GM12878 (cell line): Measurements from ENCODE around the gene IL1RAP.

Experiments
- CTCF ChIP-seq, 3 experiments: IDR thresholded peaks in 2 of 3; conservative IDR thresholded peaks in 1 of 3; 2 replicates each; pipeline ENCODE4 v1.5.1; 2011; ENCODE audit warnings: low read depth in 3 of 3, low read length in 3 of 3, mild to moderate bottlenecking in 3 of 3, control low read depth in 2 of 3, moderate library complexity in 2 of 3, inconsistent platforms in 1 of 3, mixed read lengths in 1 of 3; ENCODE audit not compliant: control insufficient read depth in 2 of 3, insufficient read depth in 1 of 3; ENCODE audit errors: extremely low read depth in 1 of 3
- MEF2A ChIP-seq: IDR thresholded peaks from 2 replicates; pipeline ENCODE4 v1.6.1; 2011; ENCODE audit warnings: low read depth, mild to moderate bottlenecking, low read length, moderate library complexity; ENCODE audit not compliant: insufficient read depth
- ZNF274 ChIP-seq: IDR thresholded peaks from one replicate; pipeline ENCODE4 v1.8.0; 2011; ENCODE audit not compliant: insufficient read length, insufficient read depth

GRCh38 chr3:190582667-190583066 is 68.8 kb downstream of the IL1RAP start:
- no peak for TF ChIP-seq ZNF274
- TF ChIP-seq CTCF (IDR thresholded peaks at IDR 0.05 in 2 of 3, conservative IDR thresholded peaks at IDR 0.05 in 1 of 3; ENCODE audit: control insufficient read depth in 2 of 3, extremely low read depth in 1 of 3, insufficient read depth in 1 of 3, low read depth in 3 of 3, low read length in 3 of 3) = no peak
- TF ChIP-seq MEF2A = no peak
